Naive thymus-derived CD4-positive, alpha-beta T cell (primary cell): ENCODE results near the gene CRYBB1. TPM values are rescaled to one million over a fixed set of nuclear protein-coding genes. Genes with fewer than 3 reads are reported as not detected.

Source experiments
- ATAC-seq: fragments of 150-1000 bp; cut with Tn5 transposase; 2 replicates; pipeline ENCODE4 v1.10.0; 2021; ENCODE audit warnings: mild to moderate bottlenecking, moderate library complexity
- CTCF ChIA-PET: fragments of 350-600 bp; sonication (Branson Sonifier 250); formaldehyde crosslinking; loops from one replicate; lab custom pipeline; 2021; ENCODE audit warnings: antibody characterized with exemption; lab: Charles Lee
- POLR2A ChIA-PET: fragments of 350-600 bp; sonication (Branson Sonifier 250); formaldehyde crosslinking; loops from one replicate; lab custom pipeline; 2021; ENCODE audit warnings: antibody characterized with exemption, inconsistent platforms; lab: Charles Lee
- DNase-seq, 9 donors: peaks; one replicate each; pipeline versions ENCODE4 v3.0.0 to v3.0.0-alpha.2; 2020 to 2022; ENCODE audit warnings: mixed read lengths in 1 of 9
- H3K27ac ChIP-seq: one replicate; pipeline ENCODE4 v1.7.0; 2013; ENCODE audit warnings: mild to moderate bottlenecking, low read depth, low read length, moderate library complexity
- H3K27me3 ChIP-seq, 2 donors: one replicate each; pipeline ENCODE4 v1.7.0; 2013; ENCODE audit warnings: low read length in 2 of 2, mild to moderate bottlenecking in 2 of 2, moderate library complexity in 2 of 2; ENCODE audit not compliant: control insufficient read depth in 2 of 2, insufficient read depth in 2 of 2
- H3K36me3 ChIP-seq, 3 experiments: 1 replicate in 2 of 3; 2 replicates in 1 of 3; pipeline ENCODE4 v1.7.0; 2013; ENCODE audit warnings: low read length in 3 of 3, mild to moderate bottlenecking in 3 of 3, moderate library complexity in 1 of 3; ENCODE audit not compliant: insufficient read depth in 3 of 3, control insufficient read depth in 2 of 3
- H3K4me1 ChIP-seq, 2 donors: one replicate each; pipeline ENCODE4 v1.7.0; 2013; ENCODE audit warnings: low read length in 2 of 2, mild to moderate bottlenecking in 2 of 2, moderate library complexity in 1 of 2; ENCODE audit not compliant: control insufficient read depth in 2 of 2, insufficient read depth in 2 of 2
- H3K4me3 ChIP-seq: 2 replicates; pipeline ENCODE4 v1.7.0; 2013; ENCODE audit warnings: mild to moderate bottlenecking, low read length
- H3K9me3 ChIP-seq, 3 experiments: 1 replicate in 2 of 3; 2 replicates in 1 of 3; pipeline ENCODE4 v1.7.0; 2013; ENCODE audit warnings: low read length in 3 of 3; ENCODE audit not compliant: control insufficient read depth in 2 of 3
- H3K27ac Mint-ChIP-seq, 9 donors: one replicate each; pipeline ENCODE4 v1.8.0; 2020 to 2022; ENCODE audit warnings: mixed read lengths in 9 of 9, mild to moderate bottlenecking in 8 of 9, moderate library complexity in 5 of 9, inconsistent platforms in 2 of 9
- H3K27me3 Mint-ChIP-seq, 5 donors: one replicate each; pipeline ENCODE4 v1.8.0; 2021 to 2022; ENCODE audit warnings: mixed read lengths in 5 of 5, mild to moderate bottlenecking in 1 of 5
- H3K36me3 Mint-ChIP-seq, 5 donors: one replicate each; pipeline ENCODE4 v1.8.0; 2020 to 2022; ENCODE audit warnings: mixed read lengths in 5 of 5, mild to moderate bottlenecking in 3 of 5, inconsistent platforms in 1 of 5
- H3K4me1 Mint-ChIP-seq, 7 donors: one replicate each; pipeline ENCODE4 v1.8.0; 2020 to 2022; ENCODE audit warnings: mixed read lengths in 7 of 7, mild to moderate bottlenecking in 3 of 7, inconsistent platforms in 1 of 7
- H3K4me3 Mint-ChIP-seq, 10 donors: one replicate each; pipeline ENCODE4 v1.8.0; 2020 to 2022; ENCODE audit warnings: mild to moderate bottlenecking in 10 of 10, mixed read lengths in 10 of 10, moderate library complexity in 6 of 10, inconsistent platforms in 2 of 10
- H3K9me3 Mint-ChIP-seq, 11 donors: one replicate each; pipeline ENCODE4 v1.8.0; 2020 to 2022; ENCODE audit warnings: mixed read lengths in 11 of 11, mild to moderate bottlenecking in 4 of 11, inconsistent platforms in 1 of 11, moderate library complexity in 1 of 11
- intact Hi-C, 2 donors: fragments of 100-400 bp; cut with micrococcal nuclease; formaldehyde crosslinking; loops; one replicate each; pipeline ENCODE4 v1.15.1; 2023
- polyA plus RNA-seq, 2 donors: library from polyadenylated mRNA; unstranded; fragments of 300-500 nt; fragmentation: Illumina TruSeq; gene quantifications; one replicate each; pipeline ENCODE4 v1.2.3, GENCODE V29; 2021
- total RNA-seq, 6 experiments: library from RNA in 5 of 6; stranded (reverse) in 5 of 6; gene quantifications; 1 replicate in 5 of 6; 2 replicates in 1 of 6; pipeline ENCODE4 v1.2.3 and lab custom pipeline; 2021 to 2026

CRYBB1 gene
- total and polyA plus RNA-seq, 7 experiments from 2014 or later: not detected

GRCh38 chr22:26643418-26644100, 25.7 kb upstream of the CRYBB1 start:
- no peak for DNase-seq
- ATAC-seq: no peak

GRCh38 chr22:26642465-26643417, 24.9 kb upstream of the CRYBB1 start:
- CTCF ChIA-PET: interaction anchor here (0.5 to 1.1 kb wide), 8 partner anchors 14 to 207 kb away, joined by 3 to 4 read pairs (median 3); partner anchors contain the start of gene MIAT
- Mint-ChIP-seq H3K9me3 (peaks cover 0 to 2% (median 0%) of the 10 kb centered on the region in 11 donors), H3K36me3 (no peaks in the 10 kb centered on the region), H3K4me3 (peak overlapping the region; percentile 17 to 78 (median 48)), H3K4me1 (peaks cover 39 to 77% (median 49%) of the 10 kb centered on the region in 7 donors), H3K27me3 (no peaks in the 10 kb centered on the region), H3K27ac (peak overlapping the region; percentile 59 to 97 (median 87))
- Histone ChIP-seq H3K4me3 (no peak overlapping the region), H3K9me3 (no peaks in the 10 kb centered on the region), H3K36me3 (no peaks in the 10 kb centered on the region), H3K27ac (peak overlapping the region; percentile 53), H3K27me3 (no peaks in the 10 kb centered on the region), H3K4me1 (peaks cover 36 to 59% of the 10 kb centered on the region in 2 donors)
- POLR2A ChIA-PET: interaction anchor here (0.9 to 1.7 kb wide), 2 partner anchors 51 to 139 kb away, joined by 4 to 5 read pairs; no protein-coding TSS in a partner anchor
- intact Hi-C loops: loop anchor here in 1 of 2 donors (1.0 kb wide), 1 partner anchor 50 kb away; no protein-coding TSS in a partner anchor
- DNase-seq: peak in 1 of 9 donors; percentile 83
- ATAC-seq: peak; percentile 69

More at GRCh38 chr22:26643418-26644100, 25.7 kb upstream of the CRYBB1 start:
- peak overlapping the region in 7 of 9 donors; percentile 45 to 97 (median 80) for H3K27ac Mint-ChIP-seq
- CTCF ChIA-PET: interaction anchor here (0.5 to 1.5 kb wide), 7 partner anchors 15 to 1182 kb away, joined by 3 to 6 read pairs (median 3); no protein-coding TSS in a partner anchor
- H3K27me3 Mint-ChIP-seq: no peaks in the 10 kb centered on the region
- no peaks in the 10 kb centered on the region for H3K36me3 Mint-ChIP-seq
- peaks cover 46 to 82% (median 57%) of the 10 kb centered on the region in 7 donors for H3K4me1 Mint-ChIP-seq
- POLR2A ChIA-PET: interaction anchor here (0.9 to 1.7 kb wide), 3 partner anchors 51 to 142 kb away, joined by 3 to 5 read pairs (median 4); no protein-coding TSS in a partner anchor
- H3K27ac ChIP-seq: peak overlapping the region; percentile 53
- H3K9me3 ChIP-seq: no peaks in the 10 kb centered on the region
- no peaks in the 10 kb centered on the region for H3K27me3 ChIP-seq
- intact Hi-C loops: loop anchor here in 1 of 2 donors (1.0 kb wide), 1 partner anchor 51 kb away; no protein-coding TSS in a partner anchor
- H3K4me1 ChIP-seq: peaks cover 39 to 67% of the 10 kb centered on the region in 2 donors
- H3K36me3 ChIP-seq: no peaks in the 10 kb centered on the region
- peak overlapping the region in 9 of 10 donors; percentile 25 to 78 (median 52) for H3K4me3 Mint-ChIP-seq
- H3K9me3 Mint-ChIP-seq: peaks cover 0 to 2% (median 0%) of the 10 kb centered on the region in 11 donors
- no peak overlapping the region for H3K4me3 ChIP-seq

- ATAC-seq (no peak), DNase-seq (no peak)
- Mint-ChIP-seq H3K4me1 (peaks cover 0 to 34% (median 0%) of the 10 kb centered on the region in 7 donors), H3K36me3 (peaks cover 0 to 3% (median 0%) of the 10 kb centered on the region in 5 donors), H3K27me3 (peaks cover 0 to 7% (median 0%) of the 10 kb centered on the region in 5 donors), H3K27ac (no peak overlapping the region), H3K9me3 (peaks cover 0 to 3% (median 0%) of the 10 kb centered on the region in 11 donors), H3K4me3 (no peak overlapping the region)
- CTCF ChIA-PET: no interaction called here
- H3K4me1 ChIP-seq: peaks cover 0 to 9% of the 10 kb centered on the region in 2 donors
- no peak overlapping the region for H3K4me3 ChIP-seq
- H3K27ac ChIP-seq: no peak overlapping the region
- no peaks in the 10 kb centered on the region for H3K36me3 ChIP-seq
- POLR2A ChIA-PET: no interaction called here
- no peaks in the 10 kb centered on the region for H3K27me3 ChIP-seq
- intact Hi-C loops: no loop called here
- no peaks in the 10 kb centered on the region for H3K9me3 ChIP-seq
Measured at GRCh38 chr22:26636296-26636695, 18.5 kb upstream of the CRYBB1 start.

GRCh38 chr22:26635117-26635516, 17.3 kb upstream of the CRYBB1 start:
- H3K27me3 ChIP-seq: no peaks in the 10 kb centered on the region
- Mint-ChIP-seq H3K4me3 (no peak overlapping the region), H3K36me3 (peaks cover 0 to 3% (median 0%) of the 10 kb centered on the region in 5 donors), H3K4me1 (peaks cover 0 to 23% (median 0%) of the 10 kb centered on the region in 7 donors), H3K27me3 (peaks cover 0 to 7% (median 0%) of the 10 kb centered on the region in 5 donors), H3K9me3 (peaks cover 0 to 2% (median 0%) of the 10 kb centered on the region in 11 donors), H3K27ac (no peak overlapping the region)
- intact Hi-C loops: no loop called here
- H3K9me3 ChIP-seq: no peaks in the 10 kb centered on the region
- ATAC-seq (no peak), DNase-seq (no peak)
- H3K4me3 ChIP-seq: no peak overlapping the region
- ChIA-PET CTCF (no interaction called here), POLR2A (no interaction called here)
- no peak overlapping the region for H3K27ac ChIP-seq
- H3K36me3 ChIP-seq: no peaks in the 10 kb centered on the region
- H3K4me1 ChIP-seq: no peaks in the 10 kb centered on the region

DNA sequence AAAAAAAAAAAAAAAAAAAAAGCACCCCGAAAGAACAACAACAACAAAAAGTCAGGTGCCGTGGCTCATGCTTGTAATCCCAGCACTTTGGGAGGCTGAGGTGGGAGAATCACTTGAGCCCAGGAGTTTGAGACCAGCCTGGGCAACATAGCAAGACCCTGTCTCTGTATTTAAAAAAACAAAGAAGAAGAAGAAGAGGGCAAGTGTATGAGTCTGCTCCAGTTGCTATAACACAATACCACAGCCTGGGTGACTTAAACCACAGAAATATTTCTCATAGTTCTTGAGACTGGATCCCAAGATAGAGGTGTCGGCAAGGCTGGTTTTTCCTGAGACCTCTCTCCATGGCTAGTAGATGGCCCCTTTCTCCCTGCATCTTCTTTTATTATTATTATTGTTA, 16.4 kb upstream of the CRYBB1 start:
- Histone ChIP-seq H3K27me3 (no peaks in the 10 kb centered on the region), H3K9me3 (no peaks in the 10 kb centered on the region), H3K4me1 (no peaks in the 10 kb centered on the region), H3K36me3 (no peaks in the 10 kb centered on the region), H3K4me3 (no peak overlapping the region), H3K27ac (no peak overlapping the region)
- Mint-ChIP-seq H3K27ac (no peak overlapping the region), H3K27me3 (peaks cover 0 to 7% (median 0%) of the 10 kb centered on the region in 5 donors), H3K4me3 (no peak overlapping the region), H3K36me3 (peaks cover 0 to 3% (median 0%) of the 10 kb centered on the region in 5 donors), H3K9me3 (peaks cover 0 to 2% (median 0%) of the 10 kb centered on the region in 11 donors), H3K4me1 (peaks cover 0 to 19% (median 0%) of the 10 kb centered on the region in 7 donors)
- no peak for ATAC-seq
- no peak for DNase-seq
- CTCF ChIA-PET: no interaction called here
- POLR2A ChIA-PET: no interaction called here
- intact Hi-C loops: no loop called here
